ENCODE results near the gene UBN1. TPM values are rescaled to one million over a fixed set of nuclear protein-coding genes. Genes with fewer than 3 reads are reported as not detected.

Gene UBN1
- total RNA-seq, 2 donors from 2014 or later: 25.5 to 27.7 TPM

DNA sequence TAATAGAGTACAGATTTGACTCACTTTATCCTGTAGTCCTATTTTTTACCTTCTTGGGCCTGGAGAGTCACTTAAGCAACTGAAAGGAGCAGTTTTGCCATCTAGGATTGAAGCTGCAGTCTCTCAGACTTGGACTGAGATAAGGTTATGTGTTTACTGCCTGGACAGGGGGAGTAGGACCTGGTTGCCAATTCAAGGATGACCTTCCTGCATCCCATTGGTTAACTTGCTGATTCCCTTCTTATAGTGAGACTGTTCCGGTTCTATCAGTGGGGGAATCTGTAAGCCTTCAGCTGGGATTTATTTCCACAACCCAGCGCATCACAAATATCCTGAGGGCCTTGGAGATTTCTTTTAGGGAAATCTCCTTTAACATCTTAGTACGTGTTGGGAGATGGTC is 2.9 kb downstream of the UBN1 start:
- intact Hi-C loops (cut with DNase I): loop anchor here in 1 of 2 donors (10.0 kb wide), 1 partner anchor 85 kb away; the partner anchor contains the start of gene PPL
- DNase-seq (ENCODE audit: low spot score): no peak

- no peak for DNase-seq (ENCODE audit: low spot score)
- intact Hi-C loops (cut with DNase I): loop anchor here in 1 of 2 donors (10.0 kb wide), 1 partner anchor 82 kb away; the partner anchor contains the start of gene PPL
Measured at GRCh38 chr16:4852221-4852872, 5.1 kb downstream of the UBN1 start.

- no peak for DNase-seq (ENCODE audit: low spot score)
- intact Hi-C loops (cut with DNase I): loop anchor here in 1 of 2 donors (10.0 kb wide), 1 partner anchor 79 kb away; the partner anchor contains the start of gene PPL
Measured at GRCh38 chr16:4855371-4855770, 8.1 kb downstream of the UBN1 start.

- intact Hi-C loops (cut with DNase I): loop anchor here in 1 of 2 donors (10.0 kb wide), 1 partner anchor 79 kb away; the partner anchor contains the start of gene PPL
- DNase-seq (ENCODE audit: low spot score): no peak
Measured at GRCh38 chr16:4855804-4856203, 8.5 kb downstream of the UBN1 start.

GRCh38 chr16:4859190-4859899 is 12.1 kb downstream of the UBN1 start:
- no peak for DNase-seq (ENCODE audit: low spot score)
- intact Hi-C loops (cut with DNase I): loop anchor here in 1 of 2 donors (10.0 kb wide), 1 partner anchor 75 kb away; the partner anchor contains the start of gene PPL

- no peak for DNase-seq (ENCODE audit: low spot score)
- intact Hi-C loops (cut with DNase I): loop anchor here in 1 of 2 donors (10.0 kb wide), 1 partner anchor 75 kb away; the partner anchor contains the start of gene PPL
Measured at GRCh38 chr16:4859900-4860255, 12.6 kb downstream of the UBN1 start.

- intact Hi-C loops (cut with DNase I): no loop called here
- no peak for DNase-seq (ENCODE audit: low spot score)
Measured at GRCh38 chr16:4860727-4861342, 13.6 kb downstream of the UBN1 start.

GRCh38 chr16:4862639-4863038 is 15.4 kb downstream of the UBN1 start:
- intact Hi-C loops (cut with DNase I): no loop called here
- DNase-seq (ENCODE audit: low spot score): no peak

DNA sequence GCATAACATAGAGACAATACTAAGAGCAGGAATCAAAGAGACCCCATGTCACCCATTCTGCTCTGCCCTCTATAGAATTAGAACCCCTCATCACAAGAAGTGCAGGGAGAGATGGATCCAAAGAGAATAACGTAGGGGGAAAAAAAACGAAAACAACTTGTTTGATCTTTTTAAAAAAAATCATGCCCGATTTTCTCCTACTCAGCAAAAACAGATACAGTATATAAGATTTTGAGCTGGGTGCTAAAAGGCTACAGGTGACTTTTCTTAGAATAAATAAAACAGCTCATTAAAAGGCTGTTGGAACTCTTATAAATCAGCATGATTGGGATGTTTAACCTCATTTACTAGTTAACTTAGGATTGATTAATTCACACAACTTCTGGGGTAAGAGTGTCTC is 17.4 kb downstream of the UBN1 start:
- no peak for DNase-seq (ENCODE audit: low spot score)
- intact Hi-C loops (cut with DNase I): no loop called here

DNA sequence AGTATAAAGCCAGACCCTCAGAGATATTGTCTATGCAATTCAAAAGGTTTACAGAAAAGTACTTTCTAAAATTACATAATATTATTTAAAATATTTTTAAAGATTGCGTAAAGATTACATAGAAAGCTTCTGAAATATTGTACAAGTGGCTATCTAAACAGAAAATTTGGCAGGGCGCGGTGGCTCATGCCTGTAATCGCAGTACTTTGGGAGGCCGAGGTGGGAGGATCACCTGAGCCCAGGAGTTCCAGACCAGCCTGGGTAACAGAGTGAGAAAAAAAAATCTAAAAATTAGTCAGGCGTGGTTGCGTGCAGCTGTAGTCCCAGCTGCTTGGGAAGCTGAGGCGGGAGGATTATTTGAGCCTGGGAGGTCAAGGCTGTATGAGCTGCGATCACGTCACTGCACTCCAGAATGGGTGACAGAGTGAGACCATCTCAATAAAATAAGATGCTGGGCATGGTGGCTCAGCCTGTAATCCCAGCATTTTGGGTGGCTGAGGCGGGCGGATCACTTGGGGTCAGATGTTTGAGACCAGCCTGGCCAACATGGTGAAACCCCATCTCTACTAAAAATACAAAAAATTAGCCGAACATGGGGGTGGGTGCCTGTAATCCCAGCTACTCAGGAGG is 18.1 kb downstream of the UBN1 start:
- DNase-seq (ENCODE audit: low spot score): no peak
- intact Hi-C loops (cut with DNase I): no loop called here

DNA sequence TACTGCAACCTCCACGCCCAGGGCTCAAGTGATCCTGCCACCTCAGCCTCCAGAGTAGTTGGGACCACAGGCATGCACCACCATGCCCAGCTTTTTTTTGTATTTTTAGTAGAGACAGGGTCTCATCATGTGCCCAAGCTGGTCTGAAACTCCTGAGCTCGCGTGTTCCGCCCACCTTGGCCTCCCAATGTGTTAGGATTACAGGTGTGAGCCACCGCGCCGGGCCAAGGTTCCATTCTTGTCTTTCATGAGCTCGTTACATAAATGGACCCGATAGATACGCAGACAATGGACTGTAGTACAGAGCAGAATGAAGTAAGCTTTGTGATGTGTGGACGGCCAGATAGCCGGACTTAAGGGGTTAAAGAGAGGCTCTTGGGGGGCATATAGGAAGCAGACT is 19.3 kb downstream of the UBN1 start:
- DNase-seq (ENCODE audit: low spot score): no peak
- intact Hi-C loops (cut with DNase I): no loop called here

DNA sequence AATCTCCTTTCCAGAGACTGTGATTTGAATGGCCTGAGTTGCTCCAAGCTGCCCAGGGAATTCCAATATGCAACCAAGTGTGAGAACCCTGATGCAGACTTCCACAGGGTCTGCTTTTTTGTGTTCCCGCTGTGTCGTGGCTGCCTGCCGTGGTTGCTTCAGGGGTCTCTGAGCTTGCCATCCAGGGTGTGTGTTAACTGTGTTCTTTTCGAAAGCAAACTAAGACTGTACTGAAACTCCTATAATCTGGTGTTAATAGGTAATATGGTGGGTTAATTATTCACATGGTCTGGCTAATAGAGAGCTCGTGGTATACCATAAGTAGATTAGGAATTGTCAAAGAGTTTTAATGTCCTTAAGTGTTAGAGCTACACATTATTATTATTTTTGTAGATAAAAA is 20.7 kb downstream of the UBN1 start:
- no peak for DNase-seq (ENCODE audit: low spot score)
- intact Hi-C loops (cut with DNase I): loop anchor here in 1 of 2 donors (1.0 kb wide), 1 partner anchor 10 kb away; no protein-coding TSS in a partner anchor

DNA sequence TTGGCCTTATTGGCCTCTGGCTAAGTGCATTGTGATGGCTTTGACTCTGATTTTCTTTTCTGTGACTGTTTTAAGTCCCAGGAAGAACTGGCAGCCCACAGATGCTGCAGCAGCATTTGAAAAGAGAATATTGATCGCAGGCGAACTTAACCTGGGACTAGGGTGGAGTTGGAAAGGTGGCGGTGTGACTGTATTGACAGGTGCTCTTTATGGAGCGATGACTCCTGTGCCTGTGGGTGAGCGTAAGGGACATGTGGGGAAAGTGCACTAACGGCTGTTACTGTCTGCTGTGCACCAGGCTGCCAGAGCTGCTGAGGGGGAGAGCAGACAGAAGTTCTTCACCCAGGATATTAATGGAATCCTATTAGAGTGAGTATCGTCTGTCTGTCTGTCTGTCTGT is 21.3 kb downstream of the UBN1 start:
- intact Hi-C loops (cut with DNase I): loop anchor here in 1 of 2 donors (1.0 kb wide), 1 partner anchor 10 kb away; no protein-coding TSS in a partner anchor
- no peak for DNase-seq (ENCODE audit: low spot score)

DNA sequence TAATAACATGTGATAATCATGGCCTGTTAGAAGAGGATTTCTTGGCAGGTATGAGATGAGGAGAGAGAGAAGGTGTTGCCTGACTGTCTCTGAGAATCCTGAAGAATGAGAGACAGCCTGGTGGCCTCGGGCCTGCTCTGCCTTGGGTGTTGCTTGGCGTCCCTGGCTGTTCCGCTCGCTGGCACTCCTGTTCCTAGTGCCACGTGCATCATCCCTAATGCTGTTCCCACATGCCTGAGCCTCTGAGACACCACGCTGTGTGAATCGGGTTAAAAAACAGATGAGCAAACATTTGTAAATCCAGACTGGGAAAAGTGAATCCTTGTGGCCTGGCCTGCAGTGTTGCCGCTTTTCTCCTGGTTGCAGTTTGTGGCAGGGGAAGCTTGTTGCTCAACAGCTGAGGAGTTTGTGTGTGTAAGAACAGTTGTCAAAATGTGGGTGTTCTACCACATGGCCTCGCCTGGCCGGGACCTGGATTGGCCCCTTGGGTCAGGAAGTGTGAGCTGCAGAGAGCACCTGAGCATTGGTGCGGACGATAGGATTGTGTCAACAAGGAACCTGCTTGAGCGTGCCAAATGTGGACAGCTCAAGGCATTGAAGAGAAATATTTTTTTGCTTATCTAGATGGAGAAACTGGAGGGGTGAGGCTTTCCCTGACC is 22.0 kb downstream of the UBN1 start:
- no peak for DNase-seq (ENCODE audit: low spot score)
- intact Hi-C loops (cut with DNase I): no loop called here

- intact Hi-C loops (cut with DNase I): no loop called here
- peak; percentile 70 for DNase-seq (ENCODE audit: low spot score)
Measured at GRCh38 chr16:4870138-4870671, 22.9 kb downstream of the UBN1 start.

GRCh38 chr16:4871071-4871470 is 23.8 kb downstream of the UBN1 start:
- DNase-seq (ENCODE audit: low spot score): no peak
- intact Hi-C loops (cut with DNase I): no loop called here

- DNase-seq (ENCODE audit: low spot score): no peak
- intact Hi-C loops (cut with DNase I): no loop called here
Measured at GRCh38 chr16:4873091-4873490, 25.8 kb downstream of the UBN1 start.

DNA sequence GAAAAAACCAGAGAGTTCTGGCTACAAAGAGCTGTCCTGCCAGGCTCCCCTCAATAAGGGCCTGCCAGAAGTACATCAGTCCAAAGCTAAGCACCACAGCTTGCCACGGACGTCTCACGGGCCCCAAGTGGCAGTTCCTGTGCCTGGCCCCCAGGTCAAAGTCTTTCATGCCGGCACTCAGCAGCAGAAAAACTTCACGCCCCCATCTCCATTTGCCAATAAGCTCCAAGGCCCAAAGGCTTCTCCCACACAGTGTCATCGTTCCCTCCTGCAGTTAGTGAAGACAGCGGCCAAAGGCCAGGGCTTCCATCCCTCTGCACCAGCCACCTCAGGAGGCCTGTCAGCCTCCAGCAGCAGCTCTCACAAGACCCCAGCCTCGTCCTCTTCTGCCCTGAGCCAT is 27.4 kb downstream of the UBN1 start:
- no peak for DNase-seq (ENCODE audit: low spot score)

More for the DNA sequence above, 27.4 kb downstream of the UBN1 start:
- intact Hi-C loops (cut with DNase I): no loop called here
